Smooth muscle cell (in vitro differentiated cells): ENCODE measurements around the gene FSD1. TPM values are rescaled to one million over a fixed set of nuclear protein-coding genes. Genes with fewer than 3 reads are reported as not detected.

Experiments
- DNase-seq: peaks from one replicate; lab custom pipeline; 2025; ENCODE audit not compliant: unreplicated experiment; lab: John Stamatoyannopoulos, UW
- H2AFZ ChIP-seq: fragments of 200-600 bp; sonication (generic); 2 replicates; pipeline ENCODE4 v1.6.0; 2016; ENCODE audit warnings: antibody characterized with exemption, low read depth, mild to moderate bottlenecking
- H3F3A ChIP-seq: fragments of 200-600 bp; sonication (generic); 2 replicates; pipeline ENCODE4 v1.6.0; 2017; ENCODE audit warnings: antibody characterized with exemption, low read depth
- H3K27ac ChIP-seq: fragments of 200-600 bp; sonication (generic); 2 replicates; pipeline ENCODE4 v1.5.1; 2016; ENCODE audit warnings: low read depth, mild to moderate bottlenecking
- H3K27me3 ChIP-seq: fragments of 200-600 bp; sonication (generic); 2 replicates; pipeline ENCODE4 v1.6.1; 2016; ENCODE audit warnings: low read depth, mild to moderate bottlenecking
- H3K36me3 ChIP-seq: fragments of 200-600 bp; sonication (generic); 2 replicates; pipeline ENCODE4 v1.5.1; 2016; ENCODE audit warnings: low read depth
- H3K4me1 ChIP-seq: fragments of 200-600 bp; sonication (generic); 2 replicates; pipeline ENCODE4 v1.5.1; 2016; ENCODE audit warnings: low read depth
- H3K4me2 ChIP-seq: fragments of 200-600 bp; sonication (generic); 2 replicates; pipeline ENCODE4 v1.6.0; 2016; ENCODE audit warnings: mild to moderate bottlenecking
- H3K4me3 ChIP-seq: fragments of 200-600 bp; sonication (generic); 2 replicates; pipeline ENCODE4 v1.5.1; 2016; ENCODE audit warnings: mild to moderate bottlenecking
- H3K79me2 ChIP-seq: fragments of 200-600 bp; sonication (generic); 2 replicates; pipeline ENCODE4 v1.6.0; 2016; ENCODE audit warnings: low read depth, mild to moderate bottlenecking
- H3K9ac ChIP-seq: fragments of 200-600 bp; sonication (generic); 2 replicates; pipeline ENCODE4 v1.6.0; 2016; ENCODE audit warnings: low read depth
- H3K9me3 ChIP-seq: fragments of 200-600 bp; sonication (generic); replicated peaks from 2 replicates; pipeline ENCODE4 v1.5.1; 2016; ENCODE audit warnings: low read depth
- H4K20me1 ChIP-seq: fragments of 200-600 bp; sonication (generic); 2 replicates; pipeline ENCODE4 v1.6.0; 2016; ENCODE audit warnings: low read depth
- WGBS: methylation state at CpG from one replicate; pipeline ENCODE4 v1.1.7; 2016; ENCODE audit warnings: low lambda C conversion rate; 5-methylcytosine and 5-hydroxymethylcytosine counted together
- polyA plus RNA-seq: library from polyadenylated mRNA; unstranded; fragments of >200 nt; fragmentation: Nextera tagmentation; extraction: Ambion mirVana; gene quantifications from 2 replicates; pipeline ENCODE4 v1.2.1, GENCODE V29; 2016
- total RNA-seq: library from RNA; depleted of rRNA; stranded (reverse); fragments of >200 nt; gene quantifications from 2 replicates; pipeline ENCODE4 v1.2.3, GENCODE V29; 2014
- TF ChIP-seq, protein P1 (sequence below): fragments of 200-600 bp; sonication (generic); IDR thresholded peaks from 2 replicates; pipeline ENCODE4 v1.5.1; 2017; ENCODE audit warnings: borderline replicate concordance, mild to moderate bottlenecking, antibody characterized with exemption; ENCODE audit not compliant: insufficient read depth, poor library complexity, severe bottlenecking

FSD1 gene
- total and polyA plus RNA-seq, 2 experiments from 2014 or later, result 9.9 to 16.5 TPM

DNA sequence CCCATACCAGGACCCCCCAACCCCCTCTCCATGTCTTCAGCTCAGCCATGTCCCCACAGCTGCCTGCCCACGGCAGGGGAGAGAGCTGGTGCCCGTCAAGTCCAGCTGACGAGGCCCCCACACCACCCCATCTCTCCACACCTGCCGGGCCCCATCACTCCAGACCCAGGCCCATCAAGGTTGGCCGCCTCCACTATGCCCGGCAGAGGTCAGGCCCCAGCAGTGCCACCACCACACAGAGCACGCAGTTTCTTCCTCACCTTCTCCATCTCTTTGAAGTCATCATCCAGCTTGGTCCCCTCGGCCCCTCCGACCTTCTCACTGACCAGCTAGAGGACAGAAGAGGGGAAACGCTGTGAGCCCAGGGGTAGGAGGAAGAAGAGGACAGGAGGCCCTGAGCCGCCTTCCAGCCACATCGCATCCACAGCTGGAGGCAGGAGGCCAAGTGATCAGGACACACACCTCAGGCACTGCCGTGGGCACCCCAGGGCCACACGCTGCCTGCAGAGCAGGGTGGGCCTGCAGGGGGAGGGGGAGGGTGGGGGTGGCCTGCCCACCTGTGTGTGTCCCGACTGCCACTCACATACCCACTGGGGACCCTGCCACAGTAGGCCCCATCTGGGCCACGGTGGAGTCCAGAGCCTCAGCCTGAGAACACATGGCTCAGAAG, 62.4 kb downstream of the FSD1 start:
- TF ChIP-seq, protein P1, sequence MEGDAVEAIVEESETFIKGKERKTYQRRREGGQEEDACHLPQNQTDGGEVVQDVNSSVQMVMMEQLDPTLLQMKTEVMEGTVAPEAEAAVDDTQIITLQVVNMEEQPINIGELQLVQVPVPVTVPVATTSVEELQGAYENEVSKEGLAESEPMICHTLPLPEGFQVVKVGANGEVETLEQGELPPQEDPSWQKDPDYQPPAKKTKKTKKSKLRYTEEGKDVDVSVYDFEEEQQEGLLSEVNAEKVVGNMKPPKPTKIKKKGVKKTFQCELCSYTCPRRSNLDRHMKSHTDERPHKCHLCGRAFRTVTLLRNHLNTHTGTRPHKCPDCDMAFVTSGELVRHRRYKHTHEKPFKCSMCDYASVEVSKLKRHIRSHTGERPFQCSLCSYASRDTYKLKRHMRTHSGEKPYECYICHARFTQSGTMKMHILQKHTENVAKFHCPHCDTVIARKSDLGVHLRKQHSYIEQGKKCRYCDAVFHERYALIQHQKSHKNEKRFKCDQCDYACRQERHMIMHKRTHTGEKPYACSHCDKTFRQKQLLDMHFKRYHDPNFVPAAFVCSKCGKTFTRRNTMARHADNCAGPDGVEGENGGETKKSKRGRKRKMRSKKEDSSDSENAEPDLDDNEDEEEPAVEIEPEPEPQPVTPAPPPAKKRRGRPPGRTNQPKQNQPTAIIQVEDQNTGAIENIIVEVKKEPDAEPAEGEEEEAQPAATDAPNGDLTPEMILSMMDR, result no peak
- H3K4me3 ChIP-seq, result no peak overlapping the region
- peaks cover 89% of the 10 kb centered on the region for H4K20me1 ChIP-seq
- no peak for DNase-seq
- no peaks in the 10 kb centered on the region for H3F3A ChIP-seq
- H3K36me3 ChIP-seq, result no peaks in the 10 kb centered on the region
- no peak overlapping the region for H3K27ac ChIP-seq
- WGBS, result 95% methylated on average over 16 of the region's 16 CpGs
- H3K9ac ChIP-seq, result no peak overlapping the region
- no peaks in the 10 kb centered on the region for H3K27me3 ChIP-seq
- H3K4me1 ChIP-seq, result peaks cover 19% of the 10 kb centered on the region
- H3K9me3 ChIP-seq, result no peaks in the 10 kb centered on the region
- H3K4me2 ChIP-seq, result no peak overlapping the region
- no peak overlapping the region for H2AFZ ChIP-seq
- peaks cover 54% of the 10 kb centered on the region for H3K79me2 ChIP-seq

DNA sequence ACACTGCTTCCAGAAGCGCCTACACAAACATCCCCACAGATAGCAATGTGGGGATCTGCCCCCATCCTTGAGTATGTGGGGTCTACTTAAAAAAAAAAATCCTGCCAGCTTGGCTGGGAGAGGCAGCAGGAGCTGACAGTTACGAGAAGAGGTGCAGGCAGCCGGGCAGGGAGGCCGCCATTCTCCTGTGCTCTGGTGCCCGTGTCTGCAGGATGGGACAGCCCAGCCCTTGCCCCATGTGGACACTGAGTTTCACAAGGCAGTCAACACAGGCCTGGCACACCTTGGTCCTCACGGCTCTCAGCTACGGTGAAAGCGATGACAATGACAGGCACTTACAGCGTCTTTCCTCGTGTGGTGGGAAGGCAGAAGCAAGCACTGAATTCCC, 62.9 kb downstream of the FSD1 start:
- no peaks in the 10 kb centered on the region for H3K27me3 ChIP-seq
- WGBS, result 91% methylated on average over 10 of the region's 10 CpGs
- H4K20me1 ChIP-seq, result peaks cover 89% of the 10 kb centered on the region
- H3K27ac ChIP-seq, result no peak overlapping the region
- no peak overlapping the region for H3K4me3 ChIP-seq
- no peak for DNase-seq
- no peak overlapping the region for H3K9ac ChIP-seq
- TF ChIP-seq, protein P1, result no peak
- H3K4me1 ChIP-seq, result peaks cover 19% of the 10 kb centered on the region
- H2AFZ ChIP-seq, result no peak overlapping the region
- peaks cover 4% of the 10 kb centered on the region for H3F3A ChIP-seq
- no peaks in the 10 kb centered on the region for H3K9me3 ChIP-seq
- H3K79me2 ChIP-seq, result peaks cover 59% of the 10 kb centered on the region
- no peak overlapping the region for H3K4me2 ChIP-seq
- H3K36me3 ChIP-seq, result no peaks in the 10 kb centered on the region

DNA sequence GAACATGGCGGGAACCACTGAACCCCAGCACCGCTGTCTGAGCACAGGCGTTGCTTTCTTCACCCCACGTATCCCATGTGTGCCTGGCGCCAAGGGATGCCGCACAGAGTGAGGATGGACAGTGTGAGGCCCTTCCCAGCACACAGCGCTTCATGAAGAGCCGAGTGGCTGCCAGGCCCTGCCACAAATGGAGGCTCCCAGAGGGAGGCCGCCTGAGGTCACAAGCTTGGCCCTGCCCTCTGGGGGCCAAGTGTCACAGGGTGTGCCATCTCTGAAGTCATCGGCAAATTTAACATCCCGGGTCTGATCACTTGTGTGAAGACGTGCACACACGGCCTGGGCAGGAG, 63.4 kb downstream of the FSD1 start:
- Histone ChIP-seq H3K27me3 (no peaks in the 10 kb centered on the region), H3F3A (peaks cover 9% of the 10 kb centered on the region), H3K36me3 (no peaks in the 10 kb centered on the region), H3K9me3 (no peaks in the 10 kb centered on the region), H3K4me1 (peaks cover 19% of the 10 kb centered on the region), H3K9ac (no peak overlapping the region), H3K27ac (peak overlapping the region; percentile 7), H3K79me2 (peaks cover 64% of the 10 kb centered on the region), H4K20me1 (peaks cover 91% of the 10 kb centered on the region), H2AFZ (no peak overlapping the region), H3K4me3 (no peak overlapping the region), H3K4me2 (no peak overlapping the region)
- TF ChIP-seq, protein P1, result no peak
- no peak for DNase-seq
- WGBS, result 97% methylated on average over 13 of the region's 13 CpGs
